GDM1 (cell line): Measurements from ENCODE around the gene ESPNL.

ENCODE experiments used
- DNase-seq: peaks from one replicate; lab custom pipeline; 2025; lab: John Stamatoyannopoulos, UW

The ESPNL gene

GRCh38 chr2:238128061-238128440 lies 27.9 kb downstream of the ESPNL start:
- no peak for DNase-seq

- DNase-seq, result no peak
Measured at GRCh38 chr2:238128534-238129001, 28.4 kb downstream of the ESPNL start.

GRCh38 chr2:238129166-238130010 lies 29.2 kb downstream of the ESPNL start:
- DNase-seq, result no peak

- no peak for DNase-seq
Measured at GRCh38 chr2:238130111-238130695, 30.1 kb downstream of the ESPNL start.

GRCh38 chr2:238130696-238131628 lies 30.8 kb downstream of the ESPNL start:
- DNase-seq, result no peak

GRCh38 chr2:238131761-238132462 lies 31.8 kb downstream of the ESPNL start:
- no peak for DNase-seq

GRCh38 chr2:238132463-238133450 lies 32.6 kb downstream of the ESPNL start:
- no peak for DNase-seq

- DNase-seq, result no peak
Measured at GRCh38 chr2:238133499-238134392, 33.6 kb downstream of the ESPNL start.

GRCh38 chr2:238134393-238134785 lies 34.2 kb downstream of the ESPNL start:
- DNase-seq, result no peak

- no peak for DNase-seq
Measured at GRCh38 chr2:238135601-238136150, 35.5 kb downstream of the ESPNL start.

GRCh38 chr2:238136820-238137537 lies 36.8 kb downstream of the ESPNL start:
- no peak for DNase-seq

GRCh38 chr2:238137885-238138284 lies 37.7 kb downstream of the ESPNL start:
- no peak for DNase-seq

GRCh38 chr2:238138331-238139195 lies 38.4 kb downstream of the ESPNL start, which contains the start of gene KLHL30:
Gene KLHL30, plus strand, starts transcription at chr2:238138668. Its CDS starts 2,087 bp downstream, at chr2:238140755.
- no peak for DNase-seq

- no peak for DNase-seq
Measured at GRCh38 chr2:238139196-238140039, 39.3 kb downstream of the ESPNL start.

- no peak for DNase-seq
Measured at GRCh38 chr2:238140040-238140439, 39.9 kb downstream of the ESPNL start.
